Activated CD8-positive, alpha-beta memory T cell treated with anti-CD3 and anti-CD28 coated beads, Interleukin-2, amount 50 U/mL, for 24 hours (primary cell): ENCODE results near the gene CCK.

Experiments used
- DNase-seq: peaks from one replicate; pipeline ENCODE4 v3.0.0-alpha.2; 2020; ENCODE audit errors: extremely low read depth

Gene CCK

DNA sequence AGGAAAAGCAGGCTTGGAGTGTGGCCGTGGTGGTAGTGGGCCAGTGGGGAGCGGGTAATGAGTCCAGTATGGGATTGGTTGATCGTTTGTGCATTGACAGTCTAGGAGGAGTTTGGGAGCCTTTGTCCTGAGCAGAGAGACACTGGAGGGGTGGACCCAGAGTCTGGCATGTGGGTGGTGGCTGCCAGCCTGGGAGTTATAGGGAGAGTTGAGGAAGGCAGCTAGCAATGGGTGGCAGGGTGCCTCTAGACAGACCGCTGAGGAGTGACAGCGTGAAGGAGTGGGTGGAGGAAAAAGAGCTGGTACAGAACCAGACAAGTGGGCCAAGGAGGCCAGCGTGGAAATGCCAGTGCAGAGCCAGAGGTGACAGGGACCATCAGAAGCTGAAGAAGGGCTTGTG lies 1.9 kb upstream of the CCK start:
- DNase-seq = no peak

DNA sequence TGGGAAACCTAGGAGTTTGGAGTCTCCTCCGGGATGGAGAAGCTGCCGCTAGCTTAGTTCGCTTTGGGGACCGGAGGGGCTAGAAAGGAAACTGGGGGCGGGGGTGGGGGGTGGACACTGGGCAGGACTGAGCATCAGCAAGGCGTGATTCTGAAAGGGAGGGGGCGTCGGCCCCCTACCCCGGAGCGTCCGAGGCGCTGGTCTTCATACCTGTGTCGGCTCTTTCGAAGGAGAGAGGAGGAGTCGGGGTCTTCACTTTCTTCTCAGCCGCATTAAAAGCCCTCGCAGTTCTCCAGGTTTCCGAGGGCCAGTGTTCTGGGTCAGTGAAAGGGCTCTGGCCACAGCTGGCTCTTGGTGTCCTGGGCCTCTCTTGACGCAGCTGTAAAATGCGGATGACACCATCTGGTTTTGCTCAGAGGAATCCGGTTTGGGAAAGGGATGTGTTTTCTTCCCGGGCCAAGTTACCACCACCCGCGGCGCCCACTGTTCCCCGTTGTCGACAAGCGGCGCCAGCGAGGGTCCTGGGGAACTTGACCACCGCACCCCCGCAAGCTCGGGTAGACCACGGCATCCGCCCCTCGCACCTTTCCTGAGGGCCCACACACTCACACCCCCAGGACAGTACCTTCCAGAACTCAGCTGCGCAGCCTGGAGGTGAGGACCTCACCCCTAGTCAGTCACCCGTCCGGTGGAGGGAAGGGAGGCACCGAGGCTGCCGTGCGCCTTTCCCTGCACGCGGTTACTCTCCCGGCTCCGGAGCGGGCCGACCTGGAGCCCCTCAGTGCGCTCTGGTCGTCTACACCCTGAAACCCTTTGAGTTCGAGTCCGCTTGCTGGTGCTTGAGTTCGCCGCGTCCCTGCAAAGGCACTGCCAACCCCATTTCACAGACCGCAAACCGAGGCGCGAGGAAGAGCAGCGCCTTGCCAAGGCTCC lies 660 bp downstream of the CCK start:
- no peak for DNase-seq

- no peak for DNase-seq
Measured at GRCh38 chr3:42264399-42265058, 1.5 kb downstream of the CCK start.

GRCh38 chr3:42263354-42264346 lies 2.3 kb downstream of the CCK start:
- DNase-seq = no peak

DNA sequence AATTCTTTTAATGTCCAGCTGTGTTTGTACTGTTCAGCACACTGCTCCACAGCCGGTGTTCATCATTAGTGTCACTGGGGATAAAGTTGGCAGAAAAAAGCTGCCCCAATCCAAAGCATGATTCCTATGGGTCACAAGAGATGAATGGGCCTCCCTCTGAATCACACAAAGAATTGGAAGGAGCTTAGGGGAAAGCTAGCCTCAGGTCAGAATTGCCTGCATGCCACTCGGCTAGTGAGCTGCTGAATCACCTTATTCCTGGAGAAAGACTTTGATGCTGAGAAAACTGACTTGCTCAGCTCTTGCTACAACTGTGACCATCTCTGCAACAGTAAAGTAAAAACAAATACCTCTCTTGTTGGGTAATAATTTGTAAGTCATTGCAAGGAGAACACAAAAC lies 3.5 kb downstream of the CCK start:
- no peak for DNase-seq

- no peak for DNase-seq
Measured at GRCh38 chr3:42257007-42257406, 9.0 kb downstream of the CCK start.

DNA sequence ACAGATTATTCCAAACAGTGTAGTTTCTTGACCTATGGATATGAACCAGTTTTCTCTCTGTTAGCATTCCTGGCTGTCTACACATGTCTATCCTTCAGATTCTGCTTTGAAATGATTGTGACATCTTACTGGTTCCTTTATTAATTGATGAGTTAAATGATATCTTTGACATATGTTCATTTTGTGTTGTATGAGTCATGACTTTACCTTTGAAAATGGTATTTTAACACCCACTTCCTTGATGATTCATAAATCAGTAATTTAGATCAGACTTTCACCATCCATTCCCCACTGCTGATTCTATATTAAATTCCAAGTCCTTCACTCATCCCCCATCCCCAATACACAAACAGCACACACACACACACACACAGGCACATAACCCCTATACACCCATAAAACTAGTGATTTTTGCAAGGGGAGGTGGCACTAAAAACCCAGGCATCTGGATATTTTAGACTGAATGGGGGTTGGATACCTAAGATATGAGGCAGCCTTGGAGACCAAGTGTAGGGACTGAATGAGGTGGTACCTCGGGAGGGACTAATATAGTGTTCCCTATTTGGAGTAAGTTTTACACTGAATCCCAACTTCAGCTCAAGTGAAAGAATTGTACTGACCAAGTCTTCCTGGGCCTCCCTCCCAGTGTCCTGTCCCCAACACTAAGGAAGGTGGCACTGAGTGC lies 9.7 kb downstream of the CCK start:
- no peak for DNase-seq

- no peak for DNase-seq
Measured at GRCh38 chr3:42254566-42254965, 11.4 kb downstream of the CCK start.

DNA sequence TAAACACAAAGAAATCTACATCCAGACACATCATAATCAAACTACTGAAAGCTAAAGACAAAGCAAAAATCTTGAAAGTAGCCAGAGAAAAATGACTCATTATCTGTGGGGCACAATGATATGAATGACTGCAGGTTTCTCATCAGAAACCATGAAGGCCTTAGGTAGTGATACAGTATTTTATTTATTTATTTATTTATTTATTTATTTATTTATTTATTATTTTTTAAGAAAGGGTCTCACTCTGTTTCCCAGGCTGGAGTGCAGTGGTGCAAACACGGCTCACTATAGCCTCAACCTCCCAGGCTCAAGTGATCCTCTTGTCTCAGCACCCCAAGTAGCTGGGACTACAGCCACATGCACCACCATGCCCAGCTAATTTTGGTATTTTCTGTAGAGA lies 15.2 kb downstream of the CCK start:
- DNase-seq = no peak

DNA sequence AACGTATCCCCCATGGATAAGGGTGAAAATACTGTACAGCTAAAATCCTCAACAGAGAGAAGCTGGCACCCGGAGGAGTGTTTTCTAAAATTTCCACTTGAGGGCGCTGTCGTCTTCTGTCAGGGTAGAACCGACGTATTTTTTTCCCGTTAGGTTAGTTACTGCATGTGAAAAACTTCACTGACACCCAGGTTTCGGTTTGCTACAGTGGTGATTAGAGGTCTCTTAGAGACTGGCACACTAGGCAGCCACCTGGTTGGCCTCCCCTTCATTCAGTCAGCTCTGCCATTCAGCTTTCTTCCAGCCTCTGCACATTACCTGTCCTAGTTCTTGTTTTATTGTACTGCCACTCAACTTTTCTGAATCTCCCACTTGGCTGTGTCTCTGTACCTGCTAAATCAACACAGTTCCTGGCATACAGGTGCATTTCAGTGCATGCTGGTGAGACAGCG lies 18.4 kb downstream of the CCK start:
- peak; percentile 30 for DNase-seq

- no peak for DNase-seq
Measured at GRCh38 chr3:42246091-42246490, 19.9 kb downstream of the CCK start.

DNA sequence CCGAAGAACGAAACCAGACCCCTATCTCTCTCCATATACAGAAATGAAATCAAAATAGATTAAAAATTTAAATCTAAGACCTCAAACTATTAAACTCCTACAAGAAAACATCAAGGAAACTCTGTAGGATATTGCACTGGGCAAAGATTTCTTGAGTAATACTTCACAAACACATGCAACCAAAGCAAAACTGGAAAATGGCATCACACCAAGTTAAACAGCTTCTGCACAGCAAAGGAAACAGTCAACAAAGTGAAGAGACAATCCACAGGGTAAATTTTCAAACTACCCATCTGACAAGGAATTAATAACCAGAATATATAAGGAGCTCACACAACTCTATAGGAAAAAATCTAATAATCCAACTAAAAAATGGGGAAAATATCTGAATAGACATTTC lies 29.4 kb downstream of the CCK start:
- no peak for DNase-seq

- no peak for DNase-seq
Measured at GRCh38 chr3:42235532-42235931, 30.5 kb downstream of the CCK start.

DNA sequence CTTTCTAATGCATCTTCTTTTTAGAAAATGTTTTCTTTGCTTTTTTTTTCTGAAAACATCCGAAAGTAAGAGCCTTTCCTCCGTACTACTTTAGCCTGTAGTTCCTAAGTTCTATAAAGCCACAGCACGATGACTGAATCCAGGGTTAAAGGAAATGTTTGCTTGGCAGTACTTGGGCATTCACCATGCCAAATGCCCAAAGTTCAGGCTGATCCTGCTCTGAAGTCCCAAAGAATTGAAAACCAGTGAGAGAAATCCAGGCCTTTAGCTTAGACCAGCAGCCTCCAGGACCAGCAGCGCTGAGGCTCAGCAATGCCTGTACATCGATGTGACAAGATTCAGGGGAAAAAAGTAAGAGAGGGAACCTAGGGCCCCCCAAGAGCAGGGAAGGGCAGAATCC lies 35.1 kb downstream of the CCK start:
- DNase-seq = no peak

- no peak for DNase-seq
Measured at GRCh38 chr3:42229942-42230688, 35.9 kb downstream of the CCK start.

DNA sequence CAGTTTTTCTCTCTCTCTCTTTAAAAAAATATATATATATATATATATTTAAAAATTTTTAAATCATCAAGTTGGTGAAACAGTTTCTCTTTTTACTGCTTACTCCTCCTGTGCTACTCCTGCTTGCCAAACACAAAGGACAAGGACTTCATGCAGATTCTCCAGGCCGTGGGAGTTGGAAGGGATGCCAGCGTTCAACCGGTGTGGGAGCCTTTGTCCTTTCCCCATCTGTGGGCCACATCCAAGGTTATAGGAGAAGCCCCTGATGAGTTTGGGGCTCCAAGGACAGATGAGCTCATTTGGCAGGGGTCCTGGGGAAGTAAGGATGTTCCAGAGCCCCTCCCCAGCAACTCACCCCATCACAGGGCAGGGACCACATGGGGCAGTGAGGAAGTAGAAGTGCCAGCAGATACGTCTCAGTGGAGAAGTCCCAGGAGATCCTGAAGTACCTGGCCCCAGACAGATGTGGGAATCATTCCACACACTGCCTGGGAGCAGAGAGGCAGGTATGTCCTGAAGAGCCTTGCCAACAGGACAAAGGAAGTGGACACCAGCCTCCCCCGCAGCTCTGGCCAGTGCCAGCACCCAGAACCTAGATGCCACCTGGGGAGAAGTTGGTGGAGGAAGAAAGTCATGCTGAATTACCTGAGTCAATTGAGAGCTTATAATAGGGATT lies 36.6 kb downstream of the CCK start:
- no peak for DNase-seq

GRCh38 chr3:42228796-42229195 lies 37.2 kb downstream of the CCK start:
- DNase-seq = no peak

- DNase-seq = no peak
Measured at GRCh38 chr3:42226470-42227425, 39.2 kb downstream of the CCK start.
